ENCODE results near the gene ZNF385D.

- TF ChIP-seq CTCF (IDR thresholded peaks at IDR 0.05; ENCODE audit: borderline replicate concordance, extremely low read depth, low read length, poor library complexity, severe bottlenecking) (no peak), EZH2 (IDR thresholded peaks at IDR 0.05; ENCODE audit: borderline replicate concordance, low read depth, low read length, severe bottlenecking) (no peak)
These were observed 200.0 kb downstream of the ZNF385D start for GRCh38 chr3:21551019-21551418.
